Measurements from ENCODE around the gene ATG4C. TPM values are rescaled to one million over a fixed set of nuclear protein-coding genes. Genes with fewer than 3 reads are reported as not detected.
"Not testable (repeated sequence)": the region's sequence is repeated elsewhere in the genome, so short reads cannot be mapped to it uniquely, and the experiment has no call there.

The ATG4C gene
- total RNA-seq, 6 experiments from 2014 or later, result 9.4 to 11.7 (median 10.6) TPM

DNA sequence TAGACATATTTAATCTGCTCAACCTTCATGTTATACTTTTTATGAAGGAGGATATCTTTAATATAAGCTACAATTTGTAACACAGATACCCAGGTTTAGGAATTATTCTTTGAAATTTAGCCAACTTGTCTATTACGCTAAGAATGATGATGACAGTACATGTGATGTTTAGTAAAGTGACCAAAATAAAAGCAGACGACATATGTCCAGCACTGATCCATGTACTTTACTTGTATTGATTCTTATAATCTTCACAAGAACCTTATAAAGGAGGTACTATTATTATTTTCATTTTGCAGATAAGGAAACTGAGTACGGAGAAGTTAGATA, 37.2 kb upstream of the ATG4C start:
- TF ChIP-seq, protein P1, sequence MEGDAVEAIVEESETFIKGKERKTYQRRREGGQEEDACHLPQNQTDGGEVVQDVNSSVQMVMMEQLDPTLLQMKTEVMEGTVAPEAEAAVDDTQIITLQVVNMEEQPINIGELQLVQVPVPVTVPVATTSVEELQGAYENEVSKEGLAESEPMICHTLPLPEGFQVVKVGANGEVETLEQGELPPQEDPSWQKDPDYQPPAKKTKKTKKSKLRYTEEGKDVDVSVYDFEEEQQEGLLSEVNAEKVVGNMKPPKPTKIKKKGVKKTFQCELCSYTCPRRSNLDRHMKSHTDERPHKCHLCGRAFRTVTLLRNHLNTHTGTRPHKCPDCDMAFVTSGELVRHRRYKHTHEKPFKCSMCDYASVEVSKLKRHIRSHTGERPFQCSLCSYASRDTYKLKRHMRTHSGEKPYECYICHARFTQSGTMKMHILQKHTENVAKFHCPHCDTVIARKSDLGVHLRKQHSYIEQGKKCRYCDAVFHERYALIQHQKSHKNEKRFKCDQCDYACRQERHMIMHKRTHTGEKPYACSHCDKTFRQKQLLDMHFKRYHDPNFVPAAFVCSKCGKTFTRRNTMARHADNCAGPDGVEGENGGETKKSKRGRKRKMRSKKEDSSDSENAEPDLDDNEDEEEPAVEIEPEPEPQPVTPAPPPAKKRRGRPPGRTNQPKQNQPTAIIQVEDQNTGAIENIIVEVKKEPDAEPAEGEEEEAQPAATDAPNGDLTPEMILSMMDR (IDR thresholded peaks at IDR 0.05), result peak; percentile 13
- peaks cover 22% of the 10 kb centered on the region for H3K4me1 Mint-ChIP-seq (ENCODE audit: low read depth)

DNA sequence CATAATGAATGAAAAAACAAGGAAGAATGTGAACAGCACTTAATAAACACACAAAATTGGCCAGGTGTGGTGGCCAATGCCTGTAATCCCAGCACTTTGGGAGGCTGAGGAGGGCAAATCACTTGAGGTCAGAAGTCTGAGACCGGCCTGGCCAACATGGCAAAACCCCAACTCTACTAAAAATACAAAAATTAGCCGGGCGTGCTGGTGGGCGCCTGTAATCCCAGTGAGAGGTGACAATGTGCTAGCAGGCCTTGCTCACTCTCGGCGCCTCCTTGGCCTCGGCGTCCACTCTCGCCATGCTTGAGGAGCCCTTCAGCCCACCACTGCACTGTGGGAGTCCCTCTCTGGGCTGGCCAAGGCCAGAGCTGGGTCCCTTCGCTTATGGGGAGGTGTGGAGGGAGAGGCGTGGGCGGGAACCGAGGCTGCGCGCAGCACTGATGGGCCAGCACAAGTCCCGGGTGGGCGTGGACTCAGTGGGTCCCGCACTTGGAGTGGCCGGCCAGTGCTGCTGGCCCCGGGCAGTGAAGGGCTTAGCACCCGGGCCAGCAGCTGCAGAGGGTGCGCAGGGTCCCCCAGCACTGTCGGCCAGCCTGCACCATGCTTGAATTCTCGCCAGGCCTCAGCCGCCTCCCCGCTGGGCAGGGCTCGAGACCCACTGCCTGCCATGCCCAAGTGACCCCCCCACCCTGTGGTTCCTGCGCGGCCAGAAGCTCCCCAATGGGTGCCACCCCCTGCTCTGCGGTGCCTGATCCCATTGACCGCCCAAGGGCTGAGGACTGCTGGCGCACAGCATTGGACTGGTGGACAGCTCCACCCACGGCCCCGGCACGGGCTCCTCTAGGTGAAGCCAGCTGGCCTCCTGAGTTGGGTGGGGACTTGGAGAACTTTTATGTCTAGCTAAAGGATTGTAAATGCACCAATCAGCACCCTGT, 30.6 kb upstream of the ATG4C start:
- H3K4me1 Mint-ChIP-seq (ENCODE audit: low read depth), result peaks cover 8% of the 10 kb centered on the region
- TF ChIP-seq, protein P1 (IDR thresholded peaks at IDR 0.05), result no peak
- DNase-seq, result no peak
- H3K9me3 Mint-ChIP-seq, result no peaks in the 10 kb centered on the region; the same call in none of the 2 replicates
- no peaks in the 10 kb centered on the region for H3K36me3 Mint-ChIP-seq (ENCODE audit: low read depth)
- no peak overlapping the region for H3K27ac Mint-ChIP-seq
- peaks cover 2% of the 10 kb centered on the region; the same call in 1 of the 2 replicates for H3K27me3 Mint-ChIP-seq (ENCODE audit: insufficient read depth)
- no peak overlapping the region for H3K4me3 Mint-ChIP-seq

More for the DNA sequence above, 37.2 kb upstream of the ATG4C start:
- Mint-ChIP-seq H3K27me3 (ENCODE audit: insufficient read depth) (no peaks in the 10 kb centered on the region), H3K9me3 (no peaks in the 10 kb centered on the region), H3K4me3 (peak overlapping the region; percentile 82; the same call in 1 of the 2 replicates), H3K36me3 (ENCODE audit: low read depth) (no peaks in the 10 kb centered on the region), H3K27ac (no peak overlapping the region)
- no peak for DNase-seq

DNA sequence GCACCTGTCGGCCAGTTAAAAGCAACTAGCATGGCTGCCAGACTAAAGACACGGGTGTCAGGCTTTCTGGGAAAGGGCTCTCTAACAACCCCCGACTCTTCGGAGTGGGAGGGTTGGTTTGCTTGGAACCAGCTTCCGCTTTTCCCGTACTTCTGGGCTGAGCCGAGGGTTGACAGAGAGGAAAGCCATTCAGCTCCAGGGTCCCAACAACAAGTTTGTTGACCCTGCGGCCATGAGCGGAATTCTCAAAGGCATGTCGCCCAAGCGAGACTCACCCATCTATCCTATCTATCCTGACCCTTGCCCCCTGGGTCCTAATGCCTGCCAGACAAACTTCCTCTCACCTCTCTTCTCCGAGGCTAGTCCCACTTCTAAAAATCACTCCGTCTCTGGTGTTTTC, 29.0 kb upstream of the ATG4C start:
- H3K27me3 Mint-ChIP-seq (ENCODE audit: insufficient read depth); H3K4me3 Mint-ChIP-seq: not testable (repeated sequence)

DNA sequence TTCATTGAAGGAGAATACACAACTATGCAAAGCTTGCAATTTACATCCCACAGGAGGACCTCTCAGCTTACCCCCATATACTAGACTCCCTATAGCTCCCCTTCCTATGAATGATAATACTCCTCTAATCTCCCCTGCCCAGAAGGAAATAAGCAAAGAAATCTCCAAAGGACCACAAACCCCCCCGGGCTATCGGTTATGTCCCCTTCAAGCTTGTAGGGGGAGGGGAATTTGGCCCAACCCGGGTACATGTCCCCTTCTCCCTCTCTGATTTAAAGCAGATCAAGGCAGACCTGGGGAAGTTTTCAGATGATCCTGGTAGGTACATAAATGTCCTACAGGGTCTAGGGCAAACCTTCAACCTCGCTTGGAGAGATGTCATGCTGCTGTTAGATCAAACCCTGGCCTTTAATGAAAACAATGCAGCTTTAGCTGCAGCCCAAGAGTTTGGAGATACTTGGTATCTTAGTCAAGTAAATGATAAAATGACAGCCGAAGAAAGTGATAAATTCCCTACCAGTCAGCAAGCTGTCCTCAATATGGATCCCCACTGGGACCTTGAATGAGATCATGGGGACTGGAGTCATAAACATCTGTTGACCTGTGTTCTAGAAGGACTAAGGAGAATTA, 27.6 kb upstream of the ATG4C start:
- DNase-seq; H3K4me1 Mint-ChIP-seq (ENCODE audit: low read depth); H3K36me3 Mint-ChIP-seq (ENCODE audit: low read depth); H3K4me3 Mint-ChIP-seq; H3K9me3 Mint-ChIP-seq; H3K27ac Mint-ChIP-seq; H3K27me3 Mint-ChIP-seq (ENCODE audit: insufficient read depth): not testable (repeated sequence)

More for the DNA sequence above, 29.0 kb upstream of the ATG4C start:
- DNase-seq; H3K36me3 Mint-ChIP-seq (ENCODE audit: low read depth); H3K4me1 Mint-ChIP-seq (ENCODE audit: low read depth); H3K9me3 Mint-ChIP-seq; H3K27ac Mint-ChIP-seq: not testable (repeated sequence)

GRCh38 chr1:62759232-62759875, 24.6 kb upstream of the ATG4C start:
- H3K9me3 Mint-ChIP-seq; H3K27ac Mint-ChIP-seq; DNase-seq; H3K4me3 Mint-ChIP-seq; H3K4me1 Mint-ChIP-seq (ENCODE audit: low read depth); H3K27me3 Mint-ChIP-seq (ENCODE audit: insufficient read depth); H3K36me3 Mint-ChIP-seq (ENCODE audit: low read depth): not testable (repeated sequence)

DNA sequence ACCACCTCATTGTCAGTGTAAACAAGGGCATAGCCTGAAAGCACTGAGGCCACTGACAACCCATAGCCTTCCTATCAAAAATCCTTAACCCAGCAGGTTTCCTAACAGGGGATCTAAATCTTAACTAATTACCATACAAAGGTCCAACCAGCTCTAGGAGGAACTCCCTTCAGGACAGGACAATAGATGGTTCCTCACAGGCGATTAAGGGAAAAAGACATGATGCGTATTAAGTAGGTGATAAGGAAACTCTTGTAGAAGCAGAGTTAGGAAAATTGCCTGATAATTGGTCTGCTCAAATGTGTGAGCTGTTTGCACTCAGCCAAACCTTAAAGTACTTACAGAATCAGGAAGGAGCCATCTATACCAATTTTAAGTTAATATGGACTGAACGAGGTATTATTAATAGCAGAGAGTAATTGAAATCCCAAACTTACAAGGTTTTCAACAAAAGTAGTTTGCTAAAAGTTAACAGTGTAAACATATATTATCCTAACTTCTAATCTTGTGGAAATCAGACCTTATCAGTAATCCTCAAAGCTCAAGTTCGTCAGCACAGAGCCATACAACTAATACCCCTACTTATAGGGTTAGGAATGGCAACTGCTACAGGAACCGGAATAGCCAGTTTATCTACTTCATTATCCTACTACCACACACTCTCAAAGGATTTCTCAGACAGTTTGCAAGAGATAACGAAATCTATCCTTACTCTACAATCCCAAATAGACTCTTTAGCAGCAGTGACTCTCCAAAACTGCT, 23.7 kb upstream of the ATG4C start:
- not testable (repeated sequence) for H3K9me3 Mint-ChIP-seq; H3K36me3 Mint-ChIP-seq (ENCODE audit: low read depth); DNase-seq; H3K27me3 Mint-ChIP-seq (ENCODE audit: insufficient read depth); H3K4me1 Mint-ChIP-seq (ENCODE audit: low read depth); H3K27ac Mint-ChIP-seq; H3K4me3 Mint-ChIP-seq

DNA sequence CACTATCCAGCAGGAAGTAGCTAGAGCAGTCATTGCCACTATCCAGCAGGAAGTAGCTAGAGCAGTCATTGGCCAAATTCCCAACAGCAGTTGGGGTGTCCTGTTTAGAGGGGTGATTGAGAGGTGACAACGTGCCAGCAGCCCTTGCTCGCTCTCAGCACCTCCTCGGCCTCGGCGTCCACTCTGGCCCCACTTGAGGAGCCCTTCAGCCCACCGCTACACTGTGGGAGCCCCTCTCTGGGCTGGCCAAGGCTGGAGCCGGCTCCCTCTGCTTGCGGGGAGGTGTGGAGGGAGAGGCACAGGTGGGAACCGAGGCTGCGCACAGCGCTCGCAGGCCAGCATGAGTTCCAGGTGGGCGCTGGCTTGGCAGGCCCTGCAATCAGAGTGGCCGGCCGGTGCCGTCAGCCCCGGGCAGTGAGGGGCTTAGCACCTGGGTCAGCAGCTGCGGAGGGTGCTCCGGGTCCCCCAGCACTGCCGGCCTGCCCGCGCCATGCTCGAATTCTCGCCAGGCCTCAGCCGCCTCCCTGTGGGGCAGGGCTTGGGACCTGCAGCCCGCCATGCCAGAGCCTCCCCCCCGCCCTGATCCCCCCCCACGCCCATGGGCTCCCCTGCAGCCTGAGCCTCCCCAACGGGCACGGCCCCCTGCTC, 22.6 kb upstream of the ATG4C start:
- H3K4me3 Mint-ChIP-seq; H3K9me3 Mint-ChIP-seq; H3K27ac Mint-ChIP-seq; DNase-seq; H3K36me3 Mint-ChIP-seq (ENCODE audit: low read depth); H3K4me1 Mint-ChIP-seq (ENCODE audit: low read depth): not testable (repeated sequence)
- H3K27me3 Mint-ChIP-seq (ENCODE audit: insufficient read depth), result peaks cover 11% of the 10 kb centered on the region

GRCh38 chr1:62762027-62762426, 21.9 kb upstream of the ATG4C start:
- not testable (repeated sequence) for H3K36me3 Mint-ChIP-seq (ENCODE audit: low read depth); DNase-seq; H3K27ac Mint-ChIP-seq; H3K4me1 Mint-ChIP-seq (ENCODE audit: low read depth); H3K9me3 Mint-ChIP-seq; H3K4me3 Mint-ChIP-seq
- H3K27me3 Mint-ChIP-seq (ENCODE audit: insufficient read depth), result peaks cover 12% of the 10 kb centered on the region
